BJ (cell line): ENCODE data around the gene PEX16. TPM values are rescaled to one million over a fixed set of nuclear protein-coding genes. Genes with fewer than 3 reads are reported as not detected.

Source experiments
- CTCF ChIA-PET: fragments of 350-600 bp; formaldehyde crosslinking; extraction: SDS; loops from one replicate; lab custom pipeline; 2021; ENCODE audit warnings: antibody characterized with exemption, inconsistent platforms; lab: Yijun Ruan, JAX
- POLR2A ChIA-PET: fragments of 300-600 bp; sonication (Branson Sonifier 250); formaldehyde crosslinking; extraction: SDS; loops from one replicate; lab custom pipeline; 2021; ENCODE audit warnings: antibody characterized with exemption; lab: Charles Lee
- DNase-seq: peaks from one replicate; pipeline ENCODE4 v3.0.0-alpha.2; 2011; ENCODE audit warnings: low read depth
- H3K27me3 ChIP-seq: 2 replicates; pipeline ENCODE4 v1.6.0; 2011; ENCODE audit warnings: low read length; ENCODE audit not compliant: control insufficient read depth, insufficient read depth
- H3K36me3 ChIP-seq: 2 replicates; pipeline ENCODE4 v1.5.1; 2011; ENCODE audit warnings: low read length; ENCODE audit not compliant: control insufficient read depth, insufficient read depth
- H3K4me3 ChIP-seq: 2 replicates; pipeline ENCODE4 v1.5.1; 2011; ENCODE audit warnings: low read depth, mild to moderate bottlenecking, control low read depth, low read length
- polyA plus RNA-seq: library from polyadenylated mRNA; depleted of rRNA; stranded (reverse); fragments of >200 nt; gene quantifications from 2 replicates; pipeline ENCODE4 v1.2.3, GENCODE V29; 2011
- TF ChIP-seq, protein P1 (sequence below): IDR thresholded peaks from 2 replicates; pipeline ENCODE4 v1.5.1; 2011; ENCODE audit warnings: low read depth, mild to moderate bottlenecking, control low read depth, inconsistent platforms, low read length, moderate library complexity; ENCODE audit not compliant: insufficient read depth

PEX16 gene
- polyA plus RNA-seq, 1 experiment, result 37.4 TPM

- H3K36me3 ChIP-seq, result peaks cover 6% of the 10 kb centered on the region
- no peak for DNase-seq
- POLR2A ChIA-PET, result interaction anchor here (0.7 kb wide), 1 partner anchor 742 kb away, joined by 9 read pairs; no protein-coding TSS in a partner anchor
- CTCF ChIA-PET, result no interaction called here
- H3K4me3 ChIP-seq, result no peak overlapping the region
- H3K27me3 ChIP-seq, result no peaks in the 10 kb centered on the region
- TF ChIP-seq, protein P1, sequence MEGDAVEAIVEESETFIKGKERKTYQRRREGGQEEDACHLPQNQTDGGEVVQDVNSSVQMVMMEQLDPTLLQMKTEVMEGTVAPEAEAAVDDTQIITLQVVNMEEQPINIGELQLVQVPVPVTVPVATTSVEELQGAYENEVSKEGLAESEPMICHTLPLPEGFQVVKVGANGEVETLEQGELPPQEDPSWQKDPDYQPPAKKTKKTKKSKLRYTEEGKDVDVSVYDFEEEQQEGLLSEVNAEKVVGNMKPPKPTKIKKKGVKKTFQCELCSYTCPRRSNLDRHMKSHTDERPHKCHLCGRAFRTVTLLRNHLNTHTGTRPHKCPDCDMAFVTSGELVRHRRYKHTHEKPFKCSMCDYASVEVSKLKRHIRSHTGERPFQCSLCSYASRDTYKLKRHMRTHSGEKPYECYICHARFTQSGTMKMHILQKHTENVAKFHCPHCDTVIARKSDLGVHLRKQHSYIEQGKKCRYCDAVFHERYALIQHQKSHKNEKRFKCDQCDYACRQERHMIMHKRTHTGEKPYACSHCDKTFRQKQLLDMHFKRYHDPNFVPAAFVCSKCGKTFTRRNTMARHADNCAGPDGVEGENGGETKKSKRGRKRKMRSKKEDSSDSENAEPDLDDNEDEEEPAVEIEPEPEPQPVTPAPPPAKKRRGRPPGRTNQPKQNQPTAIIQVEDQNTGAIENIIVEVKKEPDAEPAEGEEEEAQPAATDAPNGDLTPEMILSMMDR, result no peak
These were observed 12.6 kb downstream of the PEX16 start for GRCh38 chr11:45905095-45905494.

DNA sequence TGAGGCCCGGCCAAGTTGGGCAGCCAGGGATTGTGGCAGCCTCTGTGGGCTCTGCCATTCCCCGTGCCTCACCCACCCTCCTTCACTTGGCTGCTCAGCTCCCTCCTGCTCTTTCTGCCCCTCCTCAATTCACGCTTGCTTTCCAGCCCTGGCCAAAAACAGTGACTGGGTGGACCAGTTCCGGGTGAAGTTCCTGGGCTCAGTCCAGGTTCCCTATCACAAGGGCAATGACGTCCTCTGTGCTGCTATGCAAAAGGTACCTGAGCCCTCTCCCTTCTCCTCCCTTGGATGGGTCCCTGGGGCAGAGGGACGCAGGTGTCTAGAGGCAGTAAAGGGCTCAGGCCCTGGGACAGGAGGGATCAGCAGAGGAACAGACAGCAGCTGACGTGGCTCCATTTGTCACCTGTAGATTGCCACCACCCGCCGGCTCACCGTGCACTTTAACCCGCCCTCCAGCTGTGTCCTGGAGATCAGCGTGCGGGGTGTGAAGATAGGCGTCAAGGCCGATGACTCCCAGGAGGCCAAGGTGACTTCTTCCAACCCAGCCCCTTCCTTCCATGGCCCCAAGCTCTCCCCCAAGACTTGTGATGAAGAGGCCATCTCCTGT is 13.3 kb downstream of the PEX16 start:
- Histone ChIP-seq H3K36me3 (peaks cover 4% of the 10 kb centered on the region), H3K27me3 (no peaks in the 10 kb centered on the region), H3K4me3 (no peak overlapping the region)
- CTCF ChIA-PET, result no interaction called here
- POLR2A ChIA-PET, result no interaction called here
- TF ChIP-seq, protein P1, result no peak
- no peak for DNase-seq

- TF ChIP-seq, protein P1, result no peak
- no peaks in the 10 kb centered on the region for H3K27me3 ChIP-seq
- CTCF ChIA-PET, result interaction anchor here (0.6 kb wide), 1 partner anchor 28 kb away, joined by 3 read pairs; no protein-coding TSS in a partner anchor
- POLR2A ChIA-PET, result no interaction called here
- no peak for DNase-seq
- H3K4me3 ChIP-seq, result no peak overlapping the region
- peaks cover 4% of the 10 kb centered on the region for H3K36me3 ChIP-seq
These were observed 15.0 kb downstream of the PEX16 start for GRCh38 chr11:45902452-45903380.

GRCh38 chr11:45901626-45902025 is 16.1 kb downstream of the PEX16 start:
- Histone ChIP-seq H3K4me3 (no peak overlapping the region), H3K27me3 (peaks cover 3% of the 10 kb centered on the region), H3K36me3 (peaks cover 4% of the 10 kb centered on the region)
- TF ChIP-seq, protein P1, result no peak
- CTCF ChIA-PET, result interaction anchor here (0.6 kb wide), 1 partner anchor 562 kb away, joined by 3 read pairs; no protein-coding TSS in a partner anchor
- POLR2A ChIA-PET, result interaction anchor here (0.6 kb wide), 1 partner anchor 14 kb away, joined by 3 read pairs; no protein-coding TSS in a partner anchor
- DNase-seq, result no peak
